Stomach (tissue), 4 donors: ENCODE results near the gene NEUROG2.

Experiments
- POLR2A ChIP-seq, 4 donors: fragments of 450-650 bp; IDR thresholded peaks; one replicate each; pipeline ENCODE4 v1.6.1; 2016; ENCODE audit warnings: antibody characterized with exemption in 4 of 4, control low read depth in 2 of 4, mild to moderate bottlenecking in 1 of 4, moderate library complexity in 1 of 4
- TF ChIP-seq, protein P1 (sequence below), 7 experiments: fragments of 450-650 bp in 4 of 7; fragments of 200-600 bp in 3 of 7; sonication (generic) in 3 of 7; IDR thresholded peaks; one replicate each; pipeline ENCODE4 v1.5.1; 2016 to 2019; ENCODE audit warnings: antibody characterized with exemption in 7 of 7, control low read depth in 2 of 7, mild to moderate bottlenecking in 1 of 7

GRCh38 chr4:112508356-112508755, 7.6 kb downstream of the NEUROG2 start:
- TF ChIP-seq POLR2A (IDR thresholded peaks at IDR 0.05): no peak
- TF ChIP-seq, protein P1, sequence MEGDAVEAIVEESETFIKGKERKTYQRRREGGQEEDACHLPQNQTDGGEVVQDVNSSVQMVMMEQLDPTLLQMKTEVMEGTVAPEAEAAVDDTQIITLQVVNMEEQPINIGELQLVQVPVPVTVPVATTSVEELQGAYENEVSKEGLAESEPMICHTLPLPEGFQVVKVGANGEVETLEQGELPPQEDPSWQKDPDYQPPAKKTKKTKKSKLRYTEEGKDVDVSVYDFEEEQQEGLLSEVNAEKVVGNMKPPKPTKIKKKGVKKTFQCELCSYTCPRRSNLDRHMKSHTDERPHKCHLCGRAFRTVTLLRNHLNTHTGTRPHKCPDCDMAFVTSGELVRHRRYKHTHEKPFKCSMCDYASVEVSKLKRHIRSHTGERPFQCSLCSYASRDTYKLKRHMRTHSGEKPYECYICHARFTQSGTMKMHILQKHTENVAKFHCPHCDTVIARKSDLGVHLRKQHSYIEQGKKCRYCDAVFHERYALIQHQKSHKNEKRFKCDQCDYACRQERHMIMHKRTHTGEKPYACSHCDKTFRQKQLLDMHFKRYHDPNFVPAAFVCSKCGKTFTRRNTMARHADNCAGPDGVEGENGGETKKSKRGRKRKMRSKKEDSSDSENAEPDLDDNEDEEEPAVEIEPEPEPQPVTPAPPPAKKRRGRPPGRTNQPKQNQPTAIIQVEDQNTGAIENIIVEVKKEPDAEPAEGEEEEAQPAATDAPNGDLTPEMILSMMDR (IDR thresholded peaks at IDR 0.05): no peak
